GM18519 (cell line): ENCODE measurements around the gene TSHZ2.
"Not testable (repeated sequence)": the region's sequence is repeated elsewhere in the genome, so short reads cannot be mapped to it uniquely, and the experiment has no call there.

Source experiments
- ATAC-seq: cut with Tn5 transposase; IDR thresholded peaks from one replicate; pipeline ENCODE4 v1.9.1; 2021; ENCODE audit warnings: mild to moderate bottlenecking, moderate library complexity; ENCODE audit not compliant: unreplicated experiment, low FRiP score

TSHZ2 gene

DNA sequence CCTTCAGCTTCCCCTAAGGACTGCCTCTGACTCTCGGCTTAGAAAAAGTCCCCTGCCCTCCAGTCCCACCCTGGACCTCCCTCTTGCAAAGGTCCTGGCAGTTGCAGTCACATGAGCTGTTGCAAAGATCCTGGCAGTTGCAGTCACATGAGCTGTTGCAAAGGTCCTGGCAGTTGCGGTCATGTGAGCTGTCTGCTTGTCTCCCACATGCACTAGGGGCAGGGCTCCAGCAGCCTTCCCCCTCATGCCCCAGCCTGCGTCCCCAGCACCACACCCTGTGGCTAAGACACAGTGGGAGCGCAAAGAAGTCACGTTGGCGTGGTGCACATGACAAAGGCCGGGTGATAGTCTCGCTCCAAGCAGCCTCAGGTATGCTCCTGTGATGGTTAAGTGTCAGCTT is 538.5 kb downstream of the TSHZ2 start:
- ATAC-seq, result no peak

DNA sequence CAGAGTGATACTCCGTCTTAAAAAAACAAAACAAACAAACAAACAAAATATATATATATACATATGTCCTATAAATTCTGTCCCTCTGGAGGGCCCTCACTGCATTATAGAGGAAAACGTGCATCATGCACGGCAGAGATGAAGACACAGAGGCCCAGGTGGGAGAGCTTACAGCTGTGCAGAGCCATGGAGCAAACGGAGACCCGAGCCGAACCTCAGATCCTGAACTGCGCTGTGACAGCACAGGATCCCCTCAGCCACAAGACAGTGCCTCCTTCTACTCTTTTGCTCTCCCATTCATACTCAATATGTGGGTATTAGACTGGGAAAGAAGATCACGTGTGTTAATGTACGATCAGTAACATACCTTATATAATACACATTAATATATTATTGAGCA is 539.9 kb downstream of the TSHZ2 start:
- no peak for ATAC-seq

DNA sequence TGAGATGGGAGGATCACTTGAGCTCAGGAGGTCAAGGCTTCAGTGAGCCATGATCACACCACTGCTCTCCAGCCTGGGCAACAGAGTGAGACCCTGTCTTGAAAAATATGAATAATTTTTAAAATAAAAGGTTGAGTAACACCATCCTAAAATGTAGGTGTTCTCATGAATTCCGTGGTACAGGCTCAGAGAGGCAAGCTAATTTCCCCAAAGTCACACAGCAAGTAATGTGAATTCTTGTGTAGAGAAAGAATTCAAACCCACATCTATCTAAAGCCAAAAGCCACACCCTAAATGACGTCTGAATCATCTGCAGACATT is 541.0 kb downstream of the TSHZ2 start:
- no peak for ATAC-seq

- ATAC-seq, result no peak
Measured at GRCh38 chr20:53513489-53514298, 541.5 kb downstream of the TSHZ2 start.

- ATAC-seq, result no peak
Measured at GRCh38 chr20:53515749-53516148, 543.6 kb downstream of the TSHZ2 start.

GRCh38 chr20:53517146-53517545 is 545.0 kb downstream of the TSHZ2 start:
- ATAC-seq, result no peak

- not testable (repeated sequence) for ATAC-seq
Measured at GRCh38 chr20:53521421-53521820, 549.3 kb downstream of the TSHZ2 start.

- no peak for ATAC-seq
Measured at GRCh38 chr20:53522026-53522425, 549.9 kb downstream of the TSHZ2 start.

DNA sequence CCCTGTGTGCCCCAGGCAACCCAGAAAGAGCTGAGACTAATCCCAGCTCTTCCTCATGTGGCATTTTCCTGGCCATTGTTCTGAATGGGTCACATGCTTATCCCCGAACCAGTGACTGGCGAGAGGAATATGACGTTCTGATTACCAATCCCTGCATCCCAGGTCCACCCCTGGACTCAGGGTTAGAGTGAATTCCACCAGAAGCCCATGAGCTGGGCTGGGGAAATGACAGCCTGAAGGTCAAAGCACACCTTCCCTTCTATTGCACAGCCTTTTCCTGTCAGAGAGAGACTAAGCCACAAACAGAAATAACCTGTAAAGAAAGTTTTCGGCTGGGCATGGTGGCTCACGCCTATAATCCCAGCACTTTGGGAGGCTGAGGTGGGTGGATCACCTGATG is 550.5 kb downstream of the TSHZ2 start:
- ATAC-seq, result no peak

GRCh38 chr20:53523615-53524014 is 551.5 kb downstream of the TSHZ2 start:
- ATAC-seq, result not testable (repeated sequence)

DNA sequence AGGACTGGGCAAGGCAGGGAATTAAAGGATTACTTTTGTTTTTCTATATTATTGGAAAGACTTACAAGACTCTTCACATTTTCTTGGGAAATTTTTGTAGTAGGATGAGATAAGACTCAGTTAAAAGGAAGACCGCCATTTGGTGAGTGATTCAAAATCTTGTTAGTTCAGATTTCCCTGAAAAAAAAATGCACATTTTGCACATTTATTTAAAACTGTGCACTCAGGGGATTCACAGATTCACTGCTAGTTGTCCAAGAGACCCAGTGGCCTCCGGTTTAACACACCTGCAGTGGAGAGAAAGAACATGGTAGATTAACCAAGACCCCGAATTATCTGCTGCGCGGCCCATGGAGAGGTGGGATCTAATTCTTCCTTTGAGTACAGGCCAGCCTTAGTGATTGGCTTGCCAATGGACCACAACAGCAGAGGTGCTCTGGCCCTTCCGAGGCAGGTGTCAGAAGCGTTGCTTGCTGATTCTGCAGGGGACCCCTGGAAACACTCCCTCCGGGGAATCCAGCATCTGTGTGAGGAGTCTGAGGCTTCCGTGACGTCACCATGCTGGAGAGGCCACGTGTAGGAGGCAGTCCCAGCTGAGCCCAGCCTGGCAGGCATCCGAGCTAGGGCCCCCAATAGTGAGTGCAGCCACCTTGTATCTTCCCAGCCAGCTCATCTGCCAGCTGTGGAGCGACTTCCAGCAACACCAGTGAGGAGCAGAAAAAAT is 552.6 kb downstream of the TSHZ2 start:
- no peak for ATAC-seq

DNA sequence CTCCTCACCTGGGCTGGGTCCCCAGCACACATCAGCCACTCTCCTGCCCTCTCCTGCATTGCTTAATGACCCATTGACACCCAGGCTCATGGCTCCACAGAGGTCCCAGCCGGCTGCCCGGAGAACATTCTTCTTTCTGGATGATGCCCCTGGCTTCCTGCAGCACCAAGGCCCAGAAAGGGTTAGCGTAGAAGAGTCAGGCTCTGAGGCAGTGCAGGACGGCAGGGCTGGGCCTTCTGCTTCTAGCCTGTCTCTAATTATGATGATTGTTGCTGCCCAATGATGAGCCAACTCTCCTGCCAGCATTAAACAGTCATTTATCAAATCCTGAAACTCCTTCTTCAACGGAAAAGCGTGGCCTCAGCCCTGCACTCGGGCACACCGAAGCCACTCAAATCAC is 555.0 kb downstream of the TSHZ2 start:
- no peak for ATAC-seq

- ATAC-seq, result no peak
Measured at GRCh38 chr20:53529658-53530057, 557.5 kb downstream of the TSHZ2 start.

GRCh38 chr20:53530440-53530839 is 558.3 kb downstream of the TSHZ2 start:
- ATAC-seq, result no peak

- not testable (repeated sequence) for ATAC-seq
Measured at GRCh38 chr20:53532654-53533312, 560.6 kb downstream of the TSHZ2 start.

DNA sequence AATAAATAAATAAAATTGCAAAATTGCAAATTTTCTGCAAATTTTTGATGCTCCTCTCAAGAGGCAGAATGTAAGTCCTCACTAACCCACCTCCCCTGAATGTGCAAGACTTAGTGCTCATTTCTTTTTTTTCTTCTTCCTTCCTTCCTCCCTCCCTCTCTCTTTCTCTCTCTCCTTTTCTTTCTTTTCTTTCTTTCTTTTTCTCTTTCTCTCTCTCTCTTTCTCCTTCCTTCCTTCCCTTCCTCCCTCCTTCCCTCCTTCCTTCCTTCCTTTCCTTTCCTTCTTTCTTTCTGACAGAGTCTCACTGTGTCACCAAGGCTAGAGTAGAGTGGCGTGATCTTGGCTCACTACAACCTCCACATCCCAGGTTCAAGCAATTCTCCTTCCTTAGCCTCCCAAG is 561.3 kb downstream of the TSHZ2 start:
- ATAC-seq, result no peak

DNA sequence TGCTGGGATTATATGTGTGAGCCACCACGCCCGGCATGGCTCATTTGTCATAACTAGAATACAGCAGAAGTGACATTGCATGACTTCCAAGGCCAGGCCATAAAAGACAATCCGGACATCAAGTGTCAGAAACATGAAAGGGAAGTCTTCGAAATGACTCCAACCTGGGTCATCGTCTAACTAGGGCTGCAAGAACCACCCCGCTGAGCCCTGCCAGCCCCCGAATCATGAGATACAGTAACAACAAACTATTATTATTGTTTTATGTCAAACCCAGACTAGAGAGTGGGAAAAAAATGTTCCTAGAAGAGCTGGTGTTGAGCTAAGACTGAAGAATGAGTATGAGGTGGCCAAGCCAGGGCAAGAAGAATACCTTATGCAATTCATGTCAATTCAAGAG is 561.9 kb downstream of the TSHZ2 start:
- no peak for ATAC-seq

DNA sequence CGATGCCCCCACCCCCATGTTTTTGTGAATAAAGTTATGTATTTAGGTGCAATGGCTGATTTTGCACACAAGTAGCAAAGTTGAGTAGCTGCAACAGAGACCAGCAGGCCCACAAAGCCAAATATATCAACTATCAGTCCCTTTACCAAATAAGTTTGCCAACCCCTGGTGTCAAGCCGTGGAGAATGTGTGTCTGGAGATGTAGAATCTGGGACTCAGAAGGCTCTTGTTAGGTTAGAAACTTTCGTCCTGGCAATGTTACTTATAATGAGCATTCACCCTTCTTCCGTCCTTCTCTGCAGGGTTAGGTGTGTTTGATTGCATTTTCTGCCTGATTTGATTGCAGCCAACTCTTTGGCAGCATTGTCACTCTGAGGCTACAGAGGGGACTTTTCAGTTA is 563.7 kb downstream of the TSHZ2 start:
- ATAC-seq, result no peak

DNA sequence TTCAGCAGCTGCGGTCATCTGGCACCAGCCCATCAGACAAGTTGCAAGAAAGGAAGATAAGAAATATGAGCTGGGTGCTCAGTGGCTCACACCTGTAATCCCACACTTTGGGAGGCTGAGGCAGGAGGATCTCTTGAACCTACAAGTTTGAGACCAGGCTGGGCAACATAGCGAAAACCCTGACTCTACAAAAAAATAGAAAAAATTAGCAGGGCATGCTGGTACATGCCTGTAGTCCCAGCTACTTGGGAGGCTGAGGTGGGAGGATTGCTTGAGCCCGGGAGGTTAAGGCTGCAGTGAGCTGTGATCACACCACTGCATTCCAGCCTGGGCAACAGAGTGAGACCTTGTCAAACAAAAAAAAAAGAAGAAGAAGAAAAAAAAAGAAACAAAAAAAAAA is 564.2 kb downstream of the TSHZ2 start:
- ATAC-seq, result not testable (repeated sequence)

DNA sequence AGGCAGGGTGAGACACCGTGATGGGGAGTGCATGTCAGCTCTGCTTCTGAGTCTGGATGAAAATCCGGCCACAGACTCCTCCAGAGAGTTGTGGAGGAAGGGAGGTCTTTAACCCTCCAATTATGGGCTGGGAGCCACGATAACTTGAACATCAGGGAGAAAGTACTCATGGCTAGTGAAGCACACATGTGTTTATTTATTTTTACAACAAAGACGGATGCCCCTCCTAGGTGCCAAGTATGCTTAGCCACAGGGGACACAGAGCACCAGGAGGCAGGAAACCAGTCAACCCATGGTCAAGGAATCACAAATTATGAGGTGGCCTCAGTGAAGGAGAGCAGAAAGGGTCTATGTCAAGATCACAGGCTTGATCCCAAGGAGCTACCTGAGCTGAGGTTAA is 567.4 kb downstream of the TSHZ2 start:
- ATAC-seq, result no peak
